Measurements from ENCODE around the gene LITAFD.
"Not testable (repeated sequence)": the region's sequence is repeated elsewhere in the genome, so short reads cannot be mapped to it uniquely, and the experiment has no call there.

LITAFD gene

GRCh38 chr16:8858994-8859912 is 22.9 kb upstream of the LITAFD start:
- DNase-seq: no peak

GRCh38 chr16:8859913-8860881 is 22.0 kb upstream of the LITAFD start:
- no peak for DNase-seq

- no peak for DNase-seq
Observed at GRCh38 chr16:8861563-8862308, 20.4 kb upstream of the LITAFD start.

GRCh38 chr16:8862309-8863130 is 19.6 kb upstream of the LITAFD start:
- DNase-seq: no peak

GRCh38 chr16:8863594-8864424 is 18.3 kb upstream of the LITAFD start:
- DNase-seq: no peak

GRCh38 chr16:8864480-8865110 is 17.6 kb upstream of the LITAFD start:
- no peak for DNase-seq

GRCh38 chr16:8865145-8865882 is 16.8 kb upstream of the LITAFD start:
- no peak for DNase-seq

- DNase-seq: no peak
Observed at GRCh38 chr16:8866118-8866883, 15.8 kb upstream of the LITAFD start.

GRCh38 chr16:8866884-8867215 is 15.3 kb upstream of the LITAFD start:
- no peak for DNase-seq

- DNase-seq: no peak
Observed at GRCh38 chr16:8867216-8867931, 14.8 kb upstream of the LITAFD start.

GRCh38 chr16:8867932-8868415 is 14.2 kb upstream of the LITAFD start:
- no peak for DNase-seq

- DNase-seq: peak; percentile 91
Observed at GRCh38 chr16:8868416-8869211, 13.5 kb upstream of the LITAFD start, which contains the start of gene CARHSP1. Gene CARHSP1 (minus strand): TSS chr16:8869006. CDS start chr16:8859328, 9,678 bp downstream.

- DNase-seq: no peak
Observed at GRCh38 chr16:8869212-8869987, 12.8 kb upstream of the LITAFD start.

GRCh38 chr16:8869988-8870241 is 12.2 kb upstream of the LITAFD start:
- not testable (repeated sequence) for DNase-seq

GRCh38 chr16:8872071-8872470 is 10.1 kb upstream of the LITAFD start:
- no peak for DNase-seq
